ENCODE measurements around the gene PDIA4.
"Not testable (repeated sequence)": the region's sequence is repeated elsewhere in the genome, so short reads cannot be mapped to it uniquely, and the experiment has no call there.

The PDIA4 gene

DNA sequence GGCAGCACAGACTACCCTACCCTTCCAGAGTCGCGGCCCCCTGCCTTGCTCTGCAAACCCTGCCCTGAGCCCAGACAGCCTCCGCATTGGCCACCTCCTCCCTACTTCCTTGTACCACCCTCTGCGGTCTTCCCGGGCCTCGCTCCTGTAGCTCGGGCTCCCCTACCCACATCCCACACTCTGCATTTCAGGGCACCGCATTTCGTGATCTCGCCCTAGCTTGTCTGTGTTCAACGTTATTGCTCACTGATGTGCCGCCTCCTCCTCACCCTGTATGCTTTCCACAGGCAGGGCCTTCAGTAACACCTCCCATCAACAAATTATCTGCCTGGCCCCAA is 6.6 kb downstream of the PDIA4 start:
- in situ Hi-C loops (cut with HindIII; ENCODE audit: low sequenced_read_pairs): no loop called here

DNA sequence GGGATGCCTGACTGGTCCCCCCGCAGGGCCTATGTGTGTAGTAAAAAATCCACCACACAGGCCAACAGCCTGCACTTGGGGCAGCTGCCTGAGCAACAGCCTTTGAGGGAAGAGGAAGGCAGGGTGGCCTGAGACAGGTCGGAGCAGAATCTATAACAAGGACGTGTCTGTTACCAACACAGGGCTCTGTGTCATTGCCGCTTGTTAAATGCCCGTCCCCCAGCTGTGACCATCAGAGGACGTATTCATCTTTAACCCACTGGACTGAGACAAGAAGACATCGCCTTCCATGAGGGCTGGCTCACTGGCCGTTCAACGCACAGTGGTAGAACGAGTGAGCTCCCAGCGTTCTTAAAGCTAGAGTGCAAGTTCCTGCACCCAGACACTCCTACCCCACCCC is 7.8 kb downstream of the PDIA4 start:
- in situ Hi-C loops (cut with HindIII; ENCODE audit: low sequenced_read_pairs): no loop called here
- no peak overlapping the region for H3K4me3 ChIP-seq (ENCODE audit: low read depth, low read length)
- no peak for DNase-seq (ENCODE audit: low read depth)
- TF ChIP-seq, protein P1, sequence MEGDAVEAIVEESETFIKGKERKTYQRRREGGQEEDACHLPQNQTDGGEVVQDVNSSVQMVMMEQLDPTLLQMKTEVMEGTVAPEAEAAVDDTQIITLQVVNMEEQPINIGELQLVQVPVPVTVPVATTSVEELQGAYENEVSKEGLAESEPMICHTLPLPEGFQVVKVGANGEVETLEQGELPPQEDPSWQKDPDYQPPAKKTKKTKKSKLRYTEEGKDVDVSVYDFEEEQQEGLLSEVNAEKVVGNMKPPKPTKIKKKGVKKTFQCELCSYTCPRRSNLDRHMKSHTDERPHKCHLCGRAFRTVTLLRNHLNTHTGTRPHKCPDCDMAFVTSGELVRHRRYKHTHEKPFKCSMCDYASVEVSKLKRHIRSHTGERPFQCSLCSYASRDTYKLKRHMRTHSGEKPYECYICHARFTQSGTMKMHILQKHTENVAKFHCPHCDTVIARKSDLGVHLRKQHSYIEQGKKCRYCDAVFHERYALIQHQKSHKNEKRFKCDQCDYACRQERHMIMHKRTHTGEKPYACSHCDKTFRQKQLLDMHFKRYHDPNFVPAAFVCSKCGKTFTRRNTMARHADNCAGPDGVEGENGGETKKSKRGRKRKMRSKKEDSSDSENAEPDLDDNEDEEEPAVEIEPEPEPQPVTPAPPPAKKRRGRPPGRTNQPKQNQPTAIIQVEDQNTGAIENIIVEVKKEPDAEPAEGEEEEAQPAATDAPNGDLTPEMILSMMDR (IDR thresholded peaks at IDR 0.05; ENCODE audit: low read depth, low read length, missing control alignments): no peak

More for the DNA sequence above, 6.6 kb downstream of the PDIA4 start:
- TF ChIP-seq, protein P1 (IDR thresholded peaks at IDR 0.05; ENCODE audit: low read depth, low read length, missing control alignments): no peak
- H3K4me3 ChIP-seq (ENCODE audit: low read depth, low read length): no peak overlapping the region
- DNase-seq (ENCODE audit: low read depth): no peak

- DNase-seq (ENCODE audit: low read depth): no peak
- TF ChIP-seq, protein P1 (IDR thresholded peaks at IDR 0.05; ENCODE audit: low read depth, low read length, missing control alignments): no peak
- no peak overlapping the region for H3K4me3 ChIP-seq (ENCODE audit: low read depth, low read length)
- in situ Hi-C loops (cut with HindIII; ENCODE audit: low sequenced_read_pairs): no loop called here
Observed at GRCh38 chr7:149016876-149017275, 11.4 kb downstream of the PDIA4 start.

GRCh38 chr7:149014309-149014708 is 14.0 kb downstream of the PDIA4 start:
- TF ChIP-seq, protein P1 (IDR thresholded peaks at IDR 0.05; ENCODE audit: low read depth, low read length, missing control alignments): no peak
- in situ Hi-C loops (cut with HindIII; ENCODE audit: low sequenced_read_pairs): no loop called here
- H3K4me3 ChIP-seq (ENCODE audit: low read depth, low read length): no peak overlapping the region

DNA sequence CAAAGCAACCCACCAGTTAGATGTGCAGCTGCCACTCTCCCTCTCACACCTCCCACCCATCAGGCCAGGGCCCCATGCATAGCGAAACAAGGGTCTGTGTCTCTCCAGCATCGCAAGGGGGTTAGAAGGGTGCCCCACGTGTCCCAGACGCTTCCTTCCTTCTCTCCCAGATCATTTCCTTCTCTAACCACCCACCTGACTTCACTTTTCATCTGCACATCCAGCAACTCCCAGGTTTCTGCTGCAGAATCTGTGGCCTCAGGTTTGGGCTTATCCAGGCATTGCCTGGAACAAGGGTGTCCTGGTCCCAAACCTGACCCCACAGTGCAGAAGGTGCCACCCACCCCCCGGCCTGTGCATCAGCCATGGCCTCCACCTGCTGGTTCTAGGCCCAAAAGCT is 14.4 kb downstream of the PDIA4 start:
- DNase-seq (ENCODE audit: low read depth): no peak
- TF ChIP-seq, protein P1 (IDR thresholded peaks at IDR 0.05; ENCODE audit: low read depth, low read length, missing control alignments): no peak
- no peak overlapping the region for H3K4me3 ChIP-seq (ENCODE audit: low read depth, low read length)
- in situ Hi-C loops (cut with HindIII; ENCODE audit: low sequenced_read_pairs): no loop called here

More at GRCh38 chr7:149014309-149014708, 14.0 kb downstream of the PDIA4 start:
- DNase-seq (ENCODE audit: low read depth): no peak

GRCh38 chr7:149012730-149013129 is 15.6 kb downstream of the PDIA4 start:
- H3K4me3 ChIP-seq (ENCODE audit: low read depth, low read length); in situ Hi-C loops (cut with HindIII; ENCODE audit: low sequenced_read_pairs); DNase-seq (ENCODE audit: low read depth): not testable (repeated sequence)

DNA sequence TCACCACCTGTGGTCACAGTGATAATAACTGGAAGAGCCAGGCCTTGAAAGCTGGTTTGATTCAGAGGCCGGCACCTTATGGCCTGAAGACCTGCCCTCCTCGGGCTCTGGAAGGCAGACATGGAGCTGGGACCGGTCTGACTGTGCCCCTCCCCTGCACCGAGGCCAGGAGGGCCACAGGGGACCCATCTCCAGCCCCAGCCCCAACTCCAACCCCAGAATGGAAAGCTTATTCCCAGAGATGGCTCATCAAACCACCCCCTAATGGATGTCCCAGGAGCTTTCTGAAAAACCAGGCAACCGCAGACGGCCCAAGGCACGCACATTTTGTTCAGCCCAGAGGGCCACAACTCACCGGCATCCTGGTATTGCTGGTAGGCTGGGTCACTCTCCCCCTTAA is 16.8 kb downstream of the PDIA4 start:
- DNase-seq (ENCODE audit: low read depth): no peak
- in situ Hi-C loops (cut with HindIII; ENCODE audit: low sequenced_read_pairs): no loop called here
- TF ChIP-seq, protein P1 (IDR thresholded peaks at IDR 0.05; ENCODE audit: low read depth, low read length, missing control alignments): no peak
- no peak overlapping the region for H3K4me3 ChIP-seq (ENCODE audit: low read depth, low read length)
